ENCODE measurements around the gene LIN28A. TPM values are rescaled to one million over a fixed set of nuclear protein-coding genes. Genes with fewer than 3 reads are reported as not detected.
"Not testable (repeated sequence)": the region's sequence is repeated elsewhere in the genome, so short reads cannot be mapped to it uniquely, and the experiment has no call there.

The LIN28A gene, protein sequence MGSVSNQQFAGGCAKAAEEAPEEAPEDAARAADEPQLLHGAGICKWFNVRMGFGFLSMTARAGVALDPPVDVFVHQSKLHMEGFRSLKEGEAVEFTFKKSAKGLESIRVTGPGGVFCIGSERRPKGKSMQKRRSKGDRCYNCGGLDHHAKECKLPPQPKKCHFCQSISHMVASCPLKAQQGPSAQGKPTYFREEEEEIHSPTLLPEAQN
- under 1 TPM; 0.37 to 0.57 (median 0.46) TPM for total RNA-seq

- no peak within 1 kb of the TSS for H3K4me3 Mint-ChIP-seq
- ATAC-seq = no peak
Observed at GRCh38 chr1:26410706-26411623, at the start of gene LIN28A. Gene LIN28A, plus strand, starts transcription at chr1:26410817. Its CDS starts 75 bp downstream, at chr1:26410892.

DNA sequence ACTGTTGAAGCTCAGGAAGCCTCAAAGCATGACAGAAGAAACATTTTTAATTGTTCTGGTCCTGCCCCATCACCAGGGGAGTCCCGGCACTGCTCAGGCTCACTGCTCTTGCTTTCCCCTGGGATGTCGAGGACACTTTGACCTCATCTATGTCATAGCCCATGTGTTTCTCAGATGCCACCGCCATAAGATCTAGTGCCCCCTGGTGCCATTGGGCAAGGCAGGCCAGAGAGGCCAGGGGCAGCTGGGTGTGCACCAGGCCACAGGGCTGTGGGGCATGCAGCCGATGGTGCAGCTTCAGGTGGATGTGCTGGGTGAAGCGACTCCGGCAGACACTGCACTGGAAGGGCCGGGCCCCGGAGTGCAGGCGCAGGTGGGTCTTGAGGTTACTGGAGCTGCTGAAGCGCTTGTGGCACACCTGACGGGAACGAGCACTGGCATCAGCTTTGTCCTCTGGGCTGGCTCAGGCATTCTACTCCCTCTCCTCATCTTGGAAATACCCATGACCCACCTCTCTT lies 49.0 kb upstream of the LIN28A start:
- no peak for ATAC-seq
- no peaks in the 10 kb centered on the region for H3K36me3 Mint-ChIP-seq (ENCODE audit: insufficient read depth)
- H3K27me3 Mint-ChIP-seq (ENCODE audit: low read depth) = peaks cover 12% of the 10 kb centered on the region
- peaks cover 51% of the 10 kb centered on the region for H3K4me1 Mint-ChIP-seq (ENCODE audit: low read depth)
- no peak for DNase-seq
- H3K4me3 Mint-ChIP-seq = no peak overlapping the region
- no peaks in the 10 kb centered on the region for H3K9me3 Mint-ChIP-seq

More at GRCh38 chr1:26410706-26411623, at the start of gene LIN28A:
- Mint-ChIP-seq H3K9me3 (no peaks in the 10 kb centered on the region), H3K27me3 (ENCODE audit: low read depth) (peaks cover 61% of the 10 kb centered on the region), H3K4me1 (ENCODE audit: low read depth) (peaks cover 22% of the 10 kb centered on the region), H3K36me3 (ENCODE audit: insufficient read depth) (no peaks in the 10 kb centered on the region)
- DNase-seq = no peak

- peaks cover 12% of the 10 kb centered on the region for H3K27me3 Mint-ChIP-seq (ENCODE audit: low read depth)
- no peak for DNase-seq
- no peak for ATAC-seq
- no peak overlapping the region for H3K4me3 Mint-ChIP-seq
- peaks cover 51% of the 10 kb centered on the region for H3K4me1 Mint-ChIP-seq (ENCODE audit: low read depth)
- H3K9me3 Mint-ChIP-seq = no peaks in the 10 kb centered on the region
- H3K36me3 Mint-ChIP-seq (ENCODE audit: insufficient read depth) = no peaks in the 10 kb centered on the region
Observed at GRCh38 chr1:26362331-26362730, 48.3 kb upstream of the LIN28A start.

DNA sequence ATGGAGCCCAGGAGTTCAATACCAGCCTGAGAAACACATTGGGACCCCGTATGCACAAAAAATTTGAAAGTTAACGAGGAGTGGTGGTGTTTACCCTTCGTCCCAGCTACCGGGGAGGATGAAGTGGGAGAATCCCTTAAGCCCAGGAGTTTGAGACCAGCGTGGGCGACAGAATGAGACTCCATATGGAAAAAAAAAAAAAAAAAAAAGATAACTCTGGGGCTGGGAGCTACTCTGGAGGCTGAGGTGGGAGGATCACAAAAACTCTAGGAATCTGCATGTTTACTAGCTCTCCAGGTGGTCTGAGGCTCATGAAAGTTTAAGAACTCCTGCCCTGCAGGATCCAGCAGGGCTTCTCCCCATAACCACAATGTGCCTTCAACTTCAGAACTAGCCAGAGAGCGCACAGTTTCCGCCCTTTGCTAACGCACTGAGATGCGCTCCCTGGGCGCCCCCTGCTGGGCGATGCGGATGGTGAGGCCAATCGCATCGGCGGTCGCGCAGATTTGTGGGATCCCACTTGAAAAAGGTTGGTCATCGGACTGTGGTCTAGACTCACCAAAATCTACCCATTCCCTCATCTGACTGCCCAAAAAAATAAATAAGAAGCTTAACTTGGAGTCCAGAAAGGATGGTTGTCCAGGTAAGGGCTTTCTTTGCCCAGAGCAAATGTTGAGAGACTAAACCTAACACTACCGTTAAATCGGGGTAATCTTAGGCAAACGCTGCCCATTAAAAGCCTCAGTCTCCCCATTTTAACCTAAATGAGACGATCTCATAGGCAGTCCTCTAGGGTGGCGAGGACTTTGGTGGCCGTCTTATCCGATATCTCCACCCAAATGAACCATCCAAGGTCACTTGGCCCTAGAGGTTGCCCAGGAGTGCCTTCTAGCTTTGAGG lies 46.8 kb upstream of the LIN28A start:
- H3K4me3 Mint-ChIP-seq = no peak overlapping the region

DNA sequence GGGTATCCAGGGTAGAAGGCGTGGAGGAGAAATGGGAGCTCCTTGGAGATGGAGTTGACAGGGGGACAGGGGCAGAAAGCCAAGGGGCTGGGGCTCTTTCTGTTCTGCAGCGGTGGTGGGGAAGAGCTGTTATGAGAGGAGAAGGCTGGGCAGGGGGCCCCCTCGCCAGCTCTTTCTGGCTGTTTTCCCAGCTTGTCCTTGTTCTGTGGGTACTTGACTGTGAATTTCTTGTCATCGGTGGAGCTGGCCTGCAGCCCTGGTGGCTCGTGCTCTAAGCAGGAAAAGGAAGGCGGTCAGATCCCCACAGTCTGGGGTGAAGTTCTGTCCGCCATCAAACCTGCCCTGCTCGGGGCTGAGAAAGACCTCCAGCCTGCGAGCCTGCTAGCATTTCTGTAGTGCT lies 45.7 kb upstream of the LIN28A start:
- Mint-ChIP-seq H3K4me3 (no peak overlapping the region), H3K9me3 (no peaks in the 10 kb centered on the region), H3K27me3 (ENCODE audit: low read depth) (peaks cover 12% of the 10 kb centered on the region), H3K36me3 (ENCODE audit: insufficient read depth) (no peaks in the 10 kb centered on the region), H3K4me1 (ENCODE audit: low read depth) (peaks cover 49% of the 10 kb centered on the region)
- DNase-seq (no peak), ATAC-seq (no peak)

More for the DNA sequence above, 46.8 kb upstream of the LIN28A start:
- Mint-ChIP-seq H3K4me1 (ENCODE audit: low read depth) (peaks cover 52% of the 10 kb centered on the region), H3K36me3 (ENCODE audit: insufficient read depth) (no peaks in the 10 kb centered on the region), H3K27me3 (ENCODE audit: low read depth) (peaks cover 12% of the 10 kb centered on the region), H3K9me3 (no peaks in the 10 kb centered on the region)
- DNase-seq (peak; percentile 85), ATAC-seq (peak; percentile 77 to 80)

DNA sequence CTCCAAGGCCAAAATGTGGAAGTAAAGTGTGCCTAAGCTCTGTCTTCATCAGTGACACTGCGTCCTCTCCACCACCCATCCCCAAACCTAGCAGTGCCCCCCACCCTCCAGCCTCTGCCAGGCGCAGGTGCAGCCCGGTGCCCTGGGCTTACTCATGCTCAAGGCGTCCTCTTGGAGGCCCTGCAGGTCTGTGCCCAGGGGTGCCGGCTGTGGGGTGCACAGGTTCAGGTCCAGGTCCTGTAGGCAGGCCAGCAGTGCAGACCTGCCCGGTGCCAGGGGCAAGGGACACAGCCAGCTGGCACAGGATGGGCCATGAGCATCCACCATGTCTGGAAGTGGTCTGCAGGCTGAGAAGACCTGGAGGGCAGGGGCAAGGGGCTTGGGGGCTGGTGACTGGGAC lies 43.2 kb upstream of the LIN28A start:
- Mint-ChIP-seq H3K36me3 (ENCODE audit: insufficient read depth) (no peaks in the 10 kb centered on the region), H3K4me1 (ENCODE audit: low read depth) (peaks cover 57% of the 10 kb centered on the region), H3K27me3 (ENCODE audit: low read depth) (peaks cover 2% of the 10 kb centered on the region), H3K4me3 (peak overlapping the region; percentile 26), H3K9me3 (no peaks in the 10 kb centered on the region)
- DNase-seq = no peak
- ATAC-seq = no peak

GRCh38 chr1:26368006-26368405 lies 42.6 kb upstream of the LIN28A start:
- H3K4me1 Mint-ChIP-seq (ENCODE audit: low read depth) = peaks cover 59% of the 10 kb centered on the region

GRCh38 chr1:26368486-26368885 lies 42.1 kb upstream of the LIN28A start:
- H3K9me3 Mint-ChIP-seq = no peaks in the 10 kb centered on the region
- ATAC-seq (no peak), DNase-seq (no peak)
- H3K36me3 Mint-ChIP-seq (ENCODE audit: insufficient read depth) = no peaks in the 10 kb centered on the region
- H3K27me3 Mint-ChIP-seq (ENCODE audit: low read depth) = peaks cover 2% of the 10 kb centered on the region
- H3K4me1 Mint-ChIP-seq (ENCODE audit: low read depth) = peaks cover 60% of the 10 kb centered on the region
- H3K4me3 Mint-ChIP-seq = no peak overlapping the region

More at GRCh38 chr1:26368006-26368405, 42.6 kb upstream of the LIN28A start:
- peak overlapping the region; percentile 26 for H3K4me3 Mint-ChIP-seq
- DNase-seq = no peak
- peaks cover 2% of the 10 kb centered on the region for H3K27me3 Mint-ChIP-seq (ENCODE audit: low read depth)
- H3K36me3 Mint-ChIP-seq (ENCODE audit: insufficient read depth) = no peaks in the 10 kb centered on the region
- ATAC-seq = no peak
- no peaks in the 10 kb centered on the region for H3K9me3 Mint-ChIP-seq

DNA sequence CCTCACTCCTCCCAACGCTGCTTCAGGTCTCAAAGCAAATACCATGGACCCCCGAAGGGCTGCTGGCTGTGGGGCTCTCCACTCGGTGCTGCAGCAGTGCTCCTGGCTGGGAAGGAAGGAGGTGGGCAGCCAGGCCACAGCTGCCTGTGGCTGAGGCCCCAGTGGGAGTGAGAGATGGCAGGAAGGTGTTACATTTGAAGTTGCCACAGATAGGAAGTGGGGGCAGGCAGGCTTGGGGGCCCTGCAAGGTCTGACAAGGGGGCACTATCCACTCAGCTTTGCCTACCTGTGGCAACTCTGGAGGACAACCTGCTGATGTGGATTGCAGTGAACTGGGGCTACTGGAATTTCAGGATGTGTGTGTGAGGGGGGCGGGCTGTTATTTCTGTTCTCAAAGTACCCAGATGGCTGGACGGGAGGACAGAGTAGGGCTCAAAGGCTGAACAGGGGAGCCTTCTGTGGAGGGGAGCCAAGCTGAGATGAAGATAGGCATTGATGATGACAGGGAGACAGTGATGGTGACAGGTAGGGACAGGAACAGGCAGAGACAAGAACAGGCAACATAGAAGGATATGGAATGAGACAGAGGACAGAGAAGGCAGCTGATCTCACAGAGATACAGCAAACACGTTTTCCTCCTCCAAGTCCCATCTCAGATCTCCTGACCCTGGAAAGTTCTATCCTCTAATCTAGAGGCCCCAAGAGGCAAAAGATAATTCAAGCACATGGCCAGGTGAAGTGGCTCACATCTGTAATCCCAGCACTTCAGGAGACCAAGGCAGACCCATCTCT lies 39.8 kb upstream of the LIN28A start:
- Mint-ChIP-seq H3K36me3 (ENCODE audit: insufficient read depth) (no peaks in the 10 kb centered on the region), H3K4me3 (peak overlapping the region; percentile 52), H3K27me3 (ENCODE audit: low read depth) (no peaks in the 10 kb centered on the region), H3K9me3 (no peaks in the 10 kb centered on the region), H3K4me1 (ENCODE audit: low read depth) (peaks cover 68% of the 10 kb centered on the region)
- ATAC-seq (peak in 1 of 2 donors; percentile 36), DNase-seq (no peak)

GRCh38 chr1:26372039-26372438 lies 38.6 kb upstream of the LIN28A start:
- Mint-ChIP-seq H3K4me3 (no peak overlapping the region), H3K9me3 (peaks cover 3% of the 10 kb centered on the region), H3K4me1 (ENCODE audit: low read depth) (peaks cover 81% of the 10 kb centered on the region), H3K36me3 (ENCODE audit: insufficient read depth) (no peaks in the 10 kb centered on the region), H3K27me3 (ENCODE audit: low read depth) (no peaks in the 10 kb centered on the region)
- ATAC-seq = peak; percentile 44 to 49
- DNase-seq = no peak

GRCh38 chr1:26372611-26373010 lies 38.0 kb upstream of the LIN28A start, which contains the start of gene ZNF683:
Gene ZNF683, minus strand, starts transcription at chr1:26372750. Its CDS starts 4,179 bp downstream, at chr1:26368571.
- not testable (repeated sequence) for DNase-seq; H3K36me3 Mint-ChIP-seq (ENCODE audit: insufficient read depth); ATAC-seq; H3K9me3 Mint-ChIP-seq; H3K27me3 Mint-ChIP-seq (ENCODE audit: low read depth)
- H3K4me1 Mint-ChIP-seq (ENCODE audit: low read depth) = peaks cover 86% of the 10 kb centered on the region
- H3K4me3 Mint-ChIP-seq = peak within 1 kb of the TSS; percentile 24

- DNase-seq (no peak), ATAC-seq (no peak)
- no peaks in the 10 kb centered on the region for H3K27me3 Mint-ChIP-seq (ENCODE audit: low read depth)
- peaks cover 3% of the 10 kb centered on the region for H3K9me3 Mint-ChIP-seq
- H3K36me3 Mint-ChIP-seq (ENCODE audit: insufficient read depth) = no peaks in the 10 kb centered on the region
- peaks cover 89% of the 10 kb centered on the region for H3K4me1 Mint-ChIP-seq (ENCODE audit: low read depth)
- peak overlapping the region; percentile 24 for H3K4me3 Mint-ChIP-seq
Observed at GRCh38 chr1:26373281-26373680, 37.3 kb upstream of the LIN28A start.

- Mint-ChIP-seq H3K27me3 (ENCODE audit: low read depth) (no peaks in the 10 kb centered on the region), H3K4me3 (peak overlapping the region; percentile 45)
Observed at GRCh38 chr1:26373789-26374188, 36.8 kb upstream of the LIN28A start.

More at GRCh38 chr1:26373789-26374188, 36.8 kb upstream of the LIN28A start:
- Mint-ChIP-seq H3K4me1 (ENCODE audit: low read depth) (peaks cover 92% of the 10 kb centered on the region), H3K36me3 (ENCODE audit: insufficient read depth) (no peaks in the 10 kb centered on the region), H3K9me3 (peaks cover 3% of the 10 kb centered on the region)
- ATAC-seq (no peak), DNase-seq (no peak)
